Hepatocyte (in vitro differentiated cells): ENCODE data around the gene SLC9C2.

Experiments
- EZH2 ChIP-seq: fragments of 200-600 bp; sonication (generic); IDR thresholded peaks from 2 replicates; pipeline ENCODE4 v1.6.1; 2016; ENCODE audit warnings: antibody characterized with exemption, mild to moderate bottlenecking, borderline replicate concordance
- EZH2phosphoT487 ChIP-seq: fragments of 200-600 bp; sonication (generic); IDR thresholded peaks from one replicate; pipeline ENCODE4 v1.6.1; 2018; ENCODE audit warnings: antibody characterized with exemption, mild to moderate bottlenecking, low read depth, moderate library complexity; ENCODE audit not compliant: unreplicated experiment, severe bottlenecking
- TF ChIP-seq, protein P1 (sequence below): fragments of 200-600 bp; sonication (generic); IDR thresholded peaks from 2 replicates; pipeline ENCODE4 v1.5.1; 2016; ENCODE audit warnings: antibody characterized with exemption, mild to moderate bottlenecking; ENCODE audit not compliant: poor library complexity

GRCh38 chr1:173580658-173581057 lies 22.2 kb downstream of the SLC9C2 start:
- TF ChIP-seq, protein P1, sequence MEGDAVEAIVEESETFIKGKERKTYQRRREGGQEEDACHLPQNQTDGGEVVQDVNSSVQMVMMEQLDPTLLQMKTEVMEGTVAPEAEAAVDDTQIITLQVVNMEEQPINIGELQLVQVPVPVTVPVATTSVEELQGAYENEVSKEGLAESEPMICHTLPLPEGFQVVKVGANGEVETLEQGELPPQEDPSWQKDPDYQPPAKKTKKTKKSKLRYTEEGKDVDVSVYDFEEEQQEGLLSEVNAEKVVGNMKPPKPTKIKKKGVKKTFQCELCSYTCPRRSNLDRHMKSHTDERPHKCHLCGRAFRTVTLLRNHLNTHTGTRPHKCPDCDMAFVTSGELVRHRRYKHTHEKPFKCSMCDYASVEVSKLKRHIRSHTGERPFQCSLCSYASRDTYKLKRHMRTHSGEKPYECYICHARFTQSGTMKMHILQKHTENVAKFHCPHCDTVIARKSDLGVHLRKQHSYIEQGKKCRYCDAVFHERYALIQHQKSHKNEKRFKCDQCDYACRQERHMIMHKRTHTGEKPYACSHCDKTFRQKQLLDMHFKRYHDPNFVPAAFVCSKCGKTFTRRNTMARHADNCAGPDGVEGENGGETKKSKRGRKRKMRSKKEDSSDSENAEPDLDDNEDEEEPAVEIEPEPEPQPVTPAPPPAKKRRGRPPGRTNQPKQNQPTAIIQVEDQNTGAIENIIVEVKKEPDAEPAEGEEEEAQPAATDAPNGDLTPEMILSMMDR: no peak
- TF ChIP-seq EZH2phosphoT487 (no peak), EZH2 (no peak)
